HS-5 (cell line): ENCODE measurements around the gene AMN.

Experiments
- DNase-seq: peaks from one replicate; pipeline ENCODE4 v3.0.0-alpha.2; 2012; ENCODE audit warnings: low read depth

The AMN gene

GRCh38 chr14:102944448-102945330 is 22.2 kb downstream of the AMN start:
- no peak for DNase-seq

GRCh38 chr14:102945346-102946130 is 23.1 kb downstream of the AMN start:
- no peak for DNase-seq

GRCh38 chr14:102947321-102948103 is 25.0 kb downstream of the AMN start:
- DNase-seq, result no peak

GRCh38 chr14:102948698-102949061 is 26.2 kb downstream of the AMN start:
- DNase-seq, result no peak

GRCh38 chr14:102949062-102949800 is 26.8 kb downstream of the AMN start:
- DNase-seq, result peak; percentile 5

- DNase-seq, result no peak
These were observed 27.5 kb downstream of the AMN start for GRCh38 chr14:102949801-102950451.

GRCh38 chr14:102951034-102951433 is 28.6 kb downstream of the AMN start:
- no peak for DNase-seq

- DNase-seq, result no peak
These were observed 29.3 kb downstream of the AMN start for GRCh38 chr14:102951799-102952198.

- no peak for DNase-seq
These were observed 29.8 kb downstream of the AMN start for GRCh38 chr14:102952276-102952675.

- no peak for DNase-seq
These were observed 30.6 kb downstream of the AMN start for GRCh38 chr14:102953100-102953499.

- DNase-seq, result no peak
These were observed 31.8 kb downstream of the AMN start for GRCh38 chr14:102954081-102954789.

GRCh38 chr14:102955636-102956408 is 33.4 kb downstream of the AMN start:
- DNase-seq, result no peak

GRCh38 chr14:102957222-102957621 is 34.8 kb downstream of the AMN start:
- no peak for DNase-seq

GRCh38 chr14:102958461-102958860 is 36.0 kb downstream of the AMN start:
- DNase-seq, result no peak

GRCh38 chr14:102962111-102962627 is 39.7 kb downstream of the AMN start:
- no peak for DNase-seq

GRCh38 chr14:102964152-102964730 is 41.8 kb downstream of the AMN start:
- DNase-seq, result no peak

GRCh38 chr14:102965282-102965681 is 42.8 kb downstream of the AMN start:
- DNase-seq, result no peak

- no peak for DNase-seq
These were observed 43.6 kb downstream of the AMN start for GRCh38 chr14:102965971-102966655.
